Heart left ventricle (tissue), 16 donors: ENCODE results near the gene KRTAP9-6. TPM values are rescaled to one million over a fixed set of nuclear protein-coding genes. Genes with fewer than 3 reads are reported as not detected.

Experiments
- ATAC-seq, 4 donors: fragments of 200-7000 bp; cut with Tn5 transposase; one replicate each; pipeline ENCODE4 v1.9.1; 2020 to 2022; ENCODE audit warnings: moderate library complexity in 4 of 4, mild to moderate bottlenecking in 3 of 4, moderate number of reproducible peaks in 1 of 4
- DNase-seq, 5 donors: peaks; one replicate each; pipeline ENCODE4 v3.0.0-alpha.2; 2020
- H3K27ac ChIP-seq, 12 donors: fragments of 200-600 bp; sonication (generic) in 4 of 12; one replicate each; pipeline versions ENCODE4 v1.5.0 to v1.8.0; 2016 to 2022; ENCODE audit warnings: mild to moderate bottlenecking in 2 of 12
- H3K27me3 ChIP-seq, 9 donors: fragments of 200-600 bp; sonication (generic) in 2 of 9; one replicate each; pipeline versions ENCODE4 v1.5.1 to v1.8.0; 2016 to 2022; ENCODE audit warnings: mild to moderate bottlenecking in 3 of 9
- H3K36me3 ChIP-seq, 9 donors: fragments of 200-600 bp; sonication (generic) in 2 of 9; one replicate each; pipeline versions ENCODE4 v1.5.0 to v1.8.0; 2018 to 2022; ENCODE audit warnings: mild to moderate bottlenecking in 2 of 9
- H3K4me1 ChIP-seq, 12 donors: fragments of 200-600 bp; sonication (generic) in 4 of 12; one replicate each; pipeline versions ENCODE4 v1.5.0 to v1.8.0; 2016 to 2022; ENCODE audit warnings: mild to moderate bottlenecking in 3 of 12
- H3K4me3 ChIP-seq, 12 donors: fragments of 200-600 bp; sonication (generic) in 4 of 12; one replicate each; pipeline versions ENCODE4 v1.5.0 to v1.8.0; 2017 to 2022; ENCODE audit warnings: mild to moderate bottlenecking in 9 of 12, moderate library complexity in 4 of 12
- H3K9me3 ChIP-seq, 12 donors: fragments of 200-600 bp; sonication (generic) in 4 of 12; one replicate each; pipeline versions ENCODE4 v1.5.0 to v1.8.0; 2016 to 2022; ENCODE audit warnings: mild to moderate bottlenecking in 1 of 12
- CTCF ChIP-seq, 12 donors: fragments of 200-600 bp; sonication (generic) in 4 of 12; IDR thresholded peaks; one replicate each; pipeline versions ENCODE4 v1.5.0 to v1.8.0; 2018 to 2022; ENCODE audit warnings: antibody characterized with exemption in 12 of 12, mild to moderate bottlenecking in 5 of 12
- POLR2A ChIP-seq, 2 donors: fragments of 450-650 bp; IDR thresholded peaks; one replicate each; pipeline ENCODE4 v1.6.1; 2017; ENCODE audit warnings: antibody characterized with exemption in 2 of 2, mild to moderate bottlenecking in 2 of 2, moderate library complexity in 2 of 2
- WGBS, 4 donors: extraction: QIAGEN DNeasy Blood & Tissue Kit in 2 of 4; methylation state at CpG; one replicate each; pipeline versions ENCODE4 v1.1.5 to v1.1.7; 2013 to 2018; 5-methylcytosine and 5-hydroxymethylcytosine counted together
- intact Hi-C, 10 donors: fragments of 100-400 bp; cut with DNase I; formaldehyde crosslinking; loops; one replicate each; pipeline versions ENCODE4 v1.11.1 to v1.14.2; 2022
- polyA plus RNA-seq, 2 donors: library from polyadenylated mRNA; stranded (reverse); fragments of 200-250 nt; gene quantifications; one replicate each; pipeline ENCODE4 v1.2.3, GENCODE V29; 2013
- total RNA-seq, 9 donors: library from RNA; depleted of rRNA in 2 of 9; stranded (reverse); fragments of >200 nt in 2 of 9; fragmentation: NEBNext Ultra II Directional in 3 of 9; extraction: Animal tissue kit (Norgen Biotek cat#: 25700) in 3 of 9; gene quantifications; one replicate each; pipeline versions ENCODE4 v1.1.0 to v1.2.4, GENCODE V29; 2016 to 2023
- donor health status: ischemic (EF 13 %, LVEDD 7.1; RV severe dilation, severe dysfunction).
- donor health status: healthy with polysubstance abuse.
- donor health status: DM: no; HTN: yes; CAD: no.
- donor health status: DM: no; HTN: no; CAD: no.
- donor health status: ischemic (EF 25% LVEDD 6.9; RV normal size, moderate dysfunction).
- donor health status: ischemic (EF 25% LVEDD 5.7; RV mildly dilated, moderate dysfunction).
- donor health status: healthy.
- donor health status: DM: yes; HTN: yes; CAD: no.
- donor health status: ischemic (EF 35%, LVEDD 5.7; RV mildly dilated, moderate dysfunction).
- donor health status: nonischemic (EF 11% LVEDD 7.7; RV severe dilation, severe dysfunction).
- donor health status: DM: yes; HTN: yes; CAD: no.
- donor health status: PGD.
- donor health status: ischemic (EF 29% LVEDD 5.4; RV normal size, mild dysfunction).
- donor health status: nonischemic (EF 23%, LVEDD 6.1; RV moderate dilation, normal function).

Gene KRTAP9-6
- total and polyA plus RNA-seq, 11 donors = not detected

GRCh38 chr17:41298458-41299135, 33.4 kb downstream of the KRTAP9-6 start:
- 85 to 89% (median 87%) methylated on average over 20 of the region's 20 CpGs for WGBS, 4 donors
- H3K36me3 ChIP-seq = no peaks in the 10 kb centered on the region
- no peaks in the 10 kb centered on the region for H3K27me3 ChIP-seq
- H3K27ac ChIP-seq = no peak overlapping the region
- TF ChIP-seq POLR2A (IDR thresholded peaks at IDR 0.05) (no peak), CTCF (IDR thresholded peaks at IDR 0.05) (no peak)
- intact Hi-C loops = no loop called here
- ATAC-seq (no peak), DNase-seq (no peak)
- H3K4me3 ChIP-seq = no peak overlapping the region
- peaks cover 0 to 10% (median 0%) of the 10 kb centered on the region in 12 donors for H3K9me3 ChIP-seq
- H3K4me1 ChIP-seq = peaks cover 0 to 13% (median 0%) of the 10 kb centered on the region in 12 donors

- intact Hi-C loops = loop anchor here in 1 of 10 donors (10.0 kb wide), 1 partner anchor 164 kb away; the partner anchor contains the start of gene KRT32
- Histone ChIP-seq H3K36me3 (no peaks in the 10 kb centered on the region), H3K27ac (no peak overlapping the region), H3K9me3 (peaks cover 0 to 10% (median 0%) of the 10 kb centered on the region in 12 donors), H3K27me3 (peaks cover 0 to 2% (median 0%) of the 10 kb centered on the region in 9 donors), H3K4me1 (peaks cover 0 to 13% (median 0%) of the 10 kb centered on the region in 12 donors), H3K4me3 (no peak overlapping the region)
- no peak for ATAC-seq
- 60 to 69% (median 61%) methylated on average over 5 of the region's 5 CpGs for WGBS, 4 donors
- TF ChIP-seq POLR2A (IDR thresholded peaks at IDR 0.05) (no peak), CTCF (IDR thresholded peaks at IDR 0.05) (no peak)
- no peak for DNase-seq
Observed at GRCh38 chr17:41301204-41301790, 36.1 kb downstream of the KRTAP9-6 start.

- Histone ChIP-seq H3K36me3 (no peaks in the 10 kb centered on the region), H3K4me1 (peaks cover 0 to 13% (median 0%) of the 10 kb centered on the region in 12 donors), H3K27me3 (peaks cover 0 to 2% (median 0%) of the 10 kb centered on the region in 9 donors), H3K9me3 (peaks cover 0 to 10% (median 0%) of the 10 kb centered on the region in 12 donors), H3K4me3 (no peak within 1 kb of the TSS), H3K27ac (peak within 1 kb of the TSS in 2 of 12 donors; percentile 10 to 45)
- 36 to 45% (median 44%) methylated on average over 10 to 11 of the region's 11 CpGs for WGBS, 4 donors
- DNase-seq = peak; percentile 48 to 84 (median 73)
- TF ChIP-seq CTCF (IDR thresholded peaks at IDR 0.05) = no peak
- no peak for TF ChIP-seq POLR2A (IDR thresholded peaks at IDR 0.05)
- intact Hi-C loops = loop anchor here in 2 of 10 donors (2.0 to 10.0 kb wide), 2 partner anchors 163 kb away; partner anchors contain the start of gene KRT32 (in 1 of the 2)
- ATAC-seq = peak; percentile 96 to 97 (median 96)
Observed at GRCh38 chr17:41301916-41302901, 37.0 kb downstream of the KRTAP9-6 start, which contains the start of gene KRTAP29-1. KRTAP29-1 (minus strand) TSS chr17:41302851; CDS start chr17:41302851, 0 bp downstream.
